H9 (cell line): ENCODE results near the gene ENGASE. TPM values are rescaled to one million over a fixed set of nuclear protein-coding genes. Genes with fewer than 3 reads are reported as not detected.

Experiments
- DNase-seq: peaks from one replicate; pipeline ENCODE4 v3.0.0-alpha.2; 2017
- H2AFZ ChIP-seq: one replicate; pipeline ENCODE4 v1.6.1; 2013; ENCODE audit warnings: mild to moderate bottlenecking, low read length, control low read depth, moderate library complexity
- H2AK5ac ChIP-seq: 2 replicates; pipeline ENCODE4 v1.6.1; 2013; ENCODE audit warnings: low read length, control low read depth, mixed read lengths; ENCODE audit not compliant: insufficient read length
- H2BK120ac ChIP-seq: one replicate; pipeline ENCODE4 v1.6.1; 2013; ENCODE audit warnings: low read depth, mild to moderate bottlenecking, low read length, control low read depth, inconsistent platforms; ENCODE audit not compliant: poor library complexity, severe bottlenecking
- H2BK12ac ChIP-seq: 2 replicates; pipeline ENCODE4 v1.6.1; 2013; ENCODE audit warnings: low read length, control low read depth, mixed read lengths, low read depth; ENCODE audit not compliant: insufficient read length
- H2BK15ac ChIP-seq: 2 replicates; pipeline ENCODE4 v1.6.1; 2013; ENCODE audit warnings: low read depth, low read length, control low read depth
- H2BK20ac ChIP-seq: one replicate; pipeline ENCODE4 v1.6.1; 2013; ENCODE audit warnings: low read depth, mild to moderate bottlenecking, low read length, control low read depth, inconsistent platforms; ENCODE audit not compliant: poor library complexity, severe bottlenecking
- H2BK5ac ChIP-seq: 2 replicates; pipeline ENCODE4 v1.6.1; 2013; ENCODE audit warnings: low read length, control low read depth, mixed read lengths; ENCODE audit not compliant: insufficient read length
- H3K14ac ChIP-seq: 2 replicates; pipeline ENCODE4 v1.6.1; 2013; ENCODE audit warnings: low read length, control low read depth; ENCODE audit not compliant: insufficient read depth
- H3K18ac ChIP-seq: 2 replicates; pipeline ENCODE4 v1.6.1; 2013; ENCODE audit warnings: low read depth, mild to moderate bottlenecking, mixed read lengths, low read length, control low read depth; ENCODE audit not compliant: insufficient read length
- H3K23ac ChIP-seq: 2 replicates; pipeline ENCODE4 v1.6.1; 2013; ENCODE audit warnings: low read length, control low read depth, mixed read lengths, low read depth; ENCODE audit not compliant: insufficient read length
- H3K23me2 ChIP-seq: 2 replicates; pipeline ENCODE4 v1.6.1; 2013; ENCODE audit warnings: low read depth, mild to moderate bottlenecking, mixed read lengths, low read length, control low read depth; ENCODE audit not compliant: insufficient read length, poor library complexity, severe bottlenecking
- H3K27ac ChIP-seq: 2 replicates; pipeline ENCODE4 v1.5.1; 2013; ENCODE audit warnings: low read length, control low read depth, mixed read lengths, low read depth; ENCODE audit not compliant: insufficient read length
- H3K27me3 ChIP-seq: 2 replicates; pipeline ENCODE4 v1.6.1; 2013; ENCODE audit warnings: low read length, control low read depth, inconsistent platforms; ENCODE audit not compliant: insufficient read depth
- H3K4ac ChIP-seq: 2 replicates; pipeline ENCODE4 v1.6.1; 2013; ENCODE audit warnings: low read depth, mild to moderate bottlenecking, control low read depth, inconsistent platforms, low read length, moderate library complexity
- H3K4me1 ChIP-seq: 2 replicates; pipeline ENCODE4 v1.6.1; 2013; ENCODE audit warnings: low read length, control low read depth, inconsistent platforms; ENCODE audit not compliant: insufficient read depth
- H3K4me2 ChIP-seq: 2 replicates; pipeline ENCODE4 v1.6.1; 2013; ENCODE audit warnings: low read length, control low read depth, mixed read lengths; ENCODE audit not compliant: insufficient read length, insufficient read depth
- H3K56ac ChIP-seq: 2 replicates; pipeline ENCODE4 v1.6.1; 2013; ENCODE audit warnings: low read depth, mild to moderate bottlenecking, mixed read lengths, low read length, control low read depth; ENCODE audit not compliant: insufficient read length
- H3K79me1 ChIP-seq: 2 replicates; pipeline ENCODE4 v1.6.1; 2013; ENCODE audit warnings: low read depth, mild to moderate bottlenecking, moderate library complexity, low read length, control low read depth, inconsistent platforms; ENCODE audit not compliant: insufficient read depth, poor library complexity, severe bottlenecking
- H3K79me2 ChIP-seq: 2 replicates; pipeline ENCODE4 v1.6.1; 2013; ENCODE audit warnings: low read length, control low read depth, inconsistent platforms; ENCODE audit not compliant: insufficient read depth
- H3K9ac ChIP-seq: 2 replicates; pipeline ENCODE4 v1.6.1; 2013; ENCODE audit warnings: low read length, control low read depth, mixed read lengths; ENCODE audit not compliant: insufficient read length; ENCODE audit errors: extremely low read depth
- H3K9me3 ChIP-seq: one replicate; pipeline ENCODE4 v1.6.1; 2013; ENCODE audit warnings: low read depth, low read length, inconsistent platforms; ENCODE audit not compliant: control insufficient read depth
- H3T11ph ChIP-seq: one replicate; pipeline ENCODE4 v1.6.1; 2013; ENCODE audit warnings: mild to moderate bottlenecking, low read length, control low read depth, inconsistent platforms
- H4K20me1 ChIP-seq: one replicate; pipeline ENCODE4 v1.6.1; 2013; ENCODE audit not compliant: control insufficient read depth, insufficient read length, insufficient read depth
- H4K5ac ChIP-seq: 2 replicates; pipeline ENCODE4 v1.6.1; 2013; ENCODE audit warnings: low read depth, mild to moderate bottlenecking, mixed read lengths, low read length, control low read depth; ENCODE audit not compliant: insufficient read length
- H4K8ac ChIP-seq: replicated peaks from 2 replicates; pipeline ENCODE4 v1.6.1; 2013; ENCODE audit warnings: low read length, control low read depth, mixed read lengths, low read depth; ENCODE audit not compliant: insufficient read length
- H4K91ac ChIP-seq: 2 replicates; pipeline ENCODE4 v1.6.1; 2013; ENCODE audit warnings: low read depth, mild to moderate bottlenecking, moderate library complexity, mixed read lengths, low read length, control low read depth; ENCODE audit not compliant: insufficient read length
- H3K27ac Mint-ChIP-seq, 3 experiments: 2 replicates in 2 of 3; 3 replicates in 1 of 3; pipeline ENCODE4 v1.8.0; 2020 to 2021; ENCODE audit warnings: mixed read lengths in 3 of 3, mild to moderate bottlenecking in 1 of 3, moderate library complexity in 1 of 3
- H3K27me3 Mint-ChIP-seq: 2 replicates; pipeline ENCODE4 v1.8.0; 2021; ENCODE audit warnings: low read depth, mild to moderate bottlenecking, moderate library complexity, mixed read lengths
- H3K36me3 Mint-ChIP-seq, 3 experiments: 2 replicates in 2 of 3; 3 replicates in 1 of 3; pipeline ENCODE4 v1.8.0; 2020 to 2021; ENCODE audit warnings: low read depth in 3 of 3, mixed read lengths in 3 of 3; ENCODE audit not compliant: insufficient read depth in 1 of 3
- H3K4me1 Mint-ChIP-seq, 2 experiments: 2 replicates each; pipeline ENCODE4 v1.8.0; 2020; ENCODE audit warnings: mixed read lengths in 2 of 2
- H3K4me3 Mint-ChIP-seq, 2 experiments: 2 replicates in 1 of 2; 3 replicates in 1 of 2; pipeline ENCODE4 v1.8.0; 2020 to 2021; ENCODE audit warnings: mild to moderate bottlenecking in 2 of 2, mixed read lengths in 2 of 2, moderate library complexity in 1 of 2
- H3K9me3 Mint-ChIP-seq, 2 experiments: 2 replicates in 1 of 2; 3 replicates in 1 of 2; pipeline ENCODE4 v1.8.0; 2020; ENCODE audit warnings: mild to moderate bottlenecking in 2 of 2, mixed read lengths in 2 of 2, moderate library complexity in 1 of 2
- CTCF ChIP-seq: fragments of 200-600 bp; sonication (generic); conservative IDR thresholded peaks from 3 replicates; pipeline ENCODE4 v1.8.0; 2021; ENCODE audit warnings: antibody characterized with exemption, mild to moderate bottlenecking
- WGBS: extraction: QIAGEN DNeasy Blood & Tissue Kit; methylation state at CpG from one replicate; pipeline ENCODE4 v1.1.7; 2013; ENCODE audit warnings: missing lambda C conversion rate, low lambda C conversion rate, mixed read lengths; ENCODE audit not compliant: insufficient read length; ENCODE audit errors: extremely low coverage; 5-methylcytosine and 5-hydroxymethylcytosine counted together
- total RNA-seq: library from RNA; stranded (reverse); gene quantifications from 2 replicates; pipeline ENCODE4 v1.2.1, GENCODE V29; 2021

ENGASE gene
- total RNA-seq, 1 experiment from 2014 or later, result 20.6 TPM

GRCh38 chr17:79033046-79033616 is 41.5 kb upstream of the ENGASE start:
- no peak for TF ChIP-seq CTCF
- H3K18ac ChIP-seq, result no peak overlapping the region
- no peak overlapping the region for H2AK5ac ChIP-seq
- no peak overlapping the region for H3T11ph ChIP-seq
- H3K23me2 ChIP-seq, result peaks cover 3% of the 10 kb centered on the region
- Mint-ChIP-seq H3K4me1 (peaks cover 3 to 8% of the 10 kb centered on the region in 2 experiments; a peak in 2 of 4 replicates), H3K9me3 (no peaks in the 10 kb centered on the region), H3K36me3 (no peaks in the 10 kb centered on the region), H3K4me3 (no peak overlapping the region), H3K27me3 (peaks cover 89% of the 10 kb centered on the region), H3K27ac (no peak overlapping the region)
- H4K8ac ChIP-seq, result no peak overlapping the region
- H2BK15ac ChIP-seq, result no peak overlapping the region
- H3K9ac ChIP-seq, result no peak overlapping the region
- no peak overlapping the region for H3K4me2 ChIP-seq
- no peaks in the 10 kb centered on the region for H3K79me1 ChIP-seq
- H4K5ac ChIP-seq, result no peak overlapping the region
- H2BK20ac ChIP-seq, result no peak overlapping the region
- no peaks in the 10 kb centered on the region for H3K79me2 ChIP-seq
- H2BK120ac ChIP-seq, result no peak overlapping the region
- no peak overlapping the region for H2AFZ ChIP-seq
- no peak overlapping the region for H3K56ac ChIP-seq
- no peaks in the 10 kb centered on the region for H4K20me1 ChIP-seq
- DNase-seq, result no peak
- H4K91ac ChIP-seq, result no peak overlapping the region
- H3K23ac ChIP-seq, result peak overlapping the region; percentile 36
- H3K14ac ChIP-seq, result no peak overlapping the region
- no peaks in the 10 kb centered on the region for H3K9me3 ChIP-seq
- no peak overlapping the region for H2BK5ac ChIP-seq
- no peak overlapping the region for H3K4ac ChIP-seq
- no peaks in the 10 kb centered on the region for H3K4me1 ChIP-seq
- WGBS, result no CpG with 5 or more reads among the region's 9 CpGs
- H3K27me3 ChIP-seq, result no peaks in the 10 kb centered on the region; the same call in 1 of the 2 replicates
- H2BK12ac ChIP-seq, result no peak overlapping the region
- no peak overlapping the region for H3K27ac ChIP-seq
